RWPE1 (cell line): Measurements from ENCODE around the gene SLC27A4.
A peak's percentile ranks its signal among the peaks of the same experiment; 100 is the strongest.

Experiments
- CTCF ChIA-PET: fragments of 350-600 bp; sonication (Branson Sonifier 250); formaldehyde crosslinking; extraction: SDS; loops from one replicate; lab custom pipeline; 2021; lab: Yijun Ruan, JAX
- POLR2A ChIA-PET: fragments of 400-600 bp; formaldehyde crosslinking; extraction: SDS; loops from one replicate; lab custom pipeline; 2020; ENCODE audit warnings: antibody characterized with exemption; ENCODE audit not compliant: low non-redundant PET; lab: Yijun Ruan, JAX
- DNase-seq: peaks from one replicate; pipeline ENCODE4 v3.0.0; 2012; ENCODE audit warnings: low spot score
- H3K27ac ChIP-seq: fragments of 450-650 bp; 2 replicates; pipeline ENCODE4 v1.5.1; 2017
- CTCF ChIP-seq: fragments of 450-650 bp; conservative IDR thresholded peaks from 2 replicates; pipeline ENCODE4 v1.5.1; 2017; ENCODE audit warnings: low read depth, mild to moderate bottlenecking

Gene SLC27A4

GRCh38 chr9:128310461-128310860 is 29.9 kb upstream of the SLC27A4 start:
- CTCF ChIA-PET: interaction anchor here (0.5 to 1.3 kb wide), 5 partner anchors 11 to 465 kb away, joined by 3 to 5 read pairs (median 3); no protein-coding TSS in a partner anchor
- TF ChIP-seq CTCF: no peak
- DNase-seq: no peak
- POLR2A ChIA-PET: interaction anchor here (1.3 kb wide), 1 partner anchor 11 kb away, joined by 5 read pairs; no protein-coding TSS in a partner anchor
- H3K27ac ChIP-seq: peak overlapping the region; percentile 25

- POLR2A ChIA-PET: no interaction called here
- H3K27ac ChIP-seq: no peak overlapping the region
- DNase-seq: no peak
- TF ChIP-seq CTCF: no peak
- CTCF ChIA-PET: interaction anchor here (0.9 kb wide), 2 partner anchors 26 to 124 kb away, joined by 3 to 7 read pairs; no protein-coding TSS in a partner anchor
Observed at GRCh38 chr9:128314697-128315096, 25.6 kb upstream of the SLC27A4 start.

- POLR2A ChIA-PET: no interaction called here
- CTCF ChIA-PET: no interaction called here
- no peak for DNase-seq
- no peak for TF ChIP-seq CTCF
- peak overlapping the region; percentile 25 for H3K27ac ChIP-seq
Observed at GRCh38 chr9:128316421-128316820, 23.9 kb upstream of the SLC27A4 start.

- ChIA-PET POLR2A (no interaction called here), CTCF (no interaction called here)
- no peak for TF ChIP-seq CTCF
- DNase-seq: no peak
- H3K27ac ChIP-seq: no peak overlapping the region
Observed at GRCh38 chr9:128317629-128318028, 22.7 kb upstream of the SLC27A4 start.

GRCh38 chr9:128321343-128321742 is 19.0 kb upstream of the SLC27A4 start:
- no peak for TF ChIP-seq CTCF
- POLR2A ChIA-PET: interaction anchor here (1.2 kb wide), 1 partner anchor 10 kb away, joined by 5 read pairs; no protein-coding TSS in a partner anchor
- CTCF ChIA-PET: interaction anchor here (0.5 to 1.1 kb wide), 4 partner anchors 11 to 89 kb away, joined by 3 to 4 read pairs (median 3); no protein-coding TSS in a partner anchor
- DNase-seq: no peak
- H3K27ac ChIP-seq: peak overlapping the region; percentile 93

- POLR2A ChIA-PET: interaction anchor here (1.2 kb wide), 1 partner anchor 11 kb away, joined by 5 read pairs; no protein-coding TSS in a partner anchor
- CTCF ChIA-PET: interaction anchor here (0.5 to 1.1 kb wide), 4 partner anchors 12 to 88 kb away, joined by 3 to 4 read pairs (median 3); no protein-coding TSS in a partner anchor
- no peak for DNase-seq
Observed at GRCh38 chr9:128321879-128322403, 18.4 kb upstream of the SLC27A4 start.

More at GRCh38 chr9:128321879-128322403, 18.4 kb upstream of the SLC27A4 start:
- TF ChIP-seq CTCF: no peak
- H3K27ac ChIP-seq: peak overlapping the region; percentile 93
